ENCODE results near the gene PDE1A.

DNA sequence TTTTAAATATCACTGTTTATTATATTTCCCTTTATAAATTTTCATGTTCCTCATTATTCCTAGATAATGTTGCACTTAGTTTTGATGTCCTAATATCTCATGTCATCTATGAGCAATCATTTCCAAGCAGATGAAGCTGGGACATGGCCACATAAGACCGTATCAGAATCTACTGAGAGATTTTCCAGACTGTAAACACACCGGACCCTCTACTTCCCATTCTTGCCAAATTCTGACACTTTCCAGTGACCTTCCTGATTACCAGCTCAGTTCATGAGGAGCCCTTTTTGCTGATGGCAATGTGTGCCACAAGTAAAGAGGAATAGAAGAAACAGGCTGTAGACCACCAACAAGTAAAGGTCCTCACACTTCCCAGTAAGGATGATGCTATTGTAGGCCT lies 20.3 kb upstream of the PDE1A start:
- TF ChIP-seq, protein P1, sequence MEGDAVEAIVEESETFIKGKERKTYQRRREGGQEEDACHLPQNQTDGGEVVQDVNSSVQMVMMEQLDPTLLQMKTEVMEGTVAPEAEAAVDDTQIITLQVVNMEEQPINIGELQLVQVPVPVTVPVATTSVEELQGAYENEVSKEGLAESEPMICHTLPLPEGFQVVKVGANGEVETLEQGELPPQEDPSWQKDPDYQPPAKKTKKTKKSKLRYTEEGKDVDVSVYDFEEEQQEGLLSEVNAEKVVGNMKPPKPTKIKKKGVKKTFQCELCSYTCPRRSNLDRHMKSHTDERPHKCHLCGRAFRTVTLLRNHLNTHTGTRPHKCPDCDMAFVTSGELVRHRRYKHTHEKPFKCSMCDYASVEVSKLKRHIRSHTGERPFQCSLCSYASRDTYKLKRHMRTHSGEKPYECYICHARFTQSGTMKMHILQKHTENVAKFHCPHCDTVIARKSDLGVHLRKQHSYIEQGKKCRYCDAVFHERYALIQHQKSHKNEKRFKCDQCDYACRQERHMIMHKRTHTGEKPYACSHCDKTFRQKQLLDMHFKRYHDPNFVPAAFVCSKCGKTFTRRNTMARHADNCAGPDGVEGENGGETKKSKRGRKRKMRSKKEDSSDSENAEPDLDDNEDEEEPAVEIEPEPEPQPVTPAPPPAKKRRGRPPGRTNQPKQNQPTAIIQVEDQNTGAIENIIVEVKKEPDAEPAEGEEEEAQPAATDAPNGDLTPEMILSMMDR (IDR thresholded peaks at IDR 0.05): no peak
- no peak for TF ChIP-seq POLR2A (IDR thresholded peaks at IDR 0.05)

Data from uterus (tissue), 2 donors.